ENCODE measurements around the gene RRP36. TPM values are rescaled to one million over a fixed set of nuclear protein-coding genes. Genes with fewer than 3 reads are reported as not detected.
A peak's percentile ranks its signal among the peaks of the same experiment; 100 is the strongest.

Gene RRP36
- total RNA-seq, 8 experiments from 2014 or later, result 44.1 to 85.0 (median 65.1) TPM

DNA sequence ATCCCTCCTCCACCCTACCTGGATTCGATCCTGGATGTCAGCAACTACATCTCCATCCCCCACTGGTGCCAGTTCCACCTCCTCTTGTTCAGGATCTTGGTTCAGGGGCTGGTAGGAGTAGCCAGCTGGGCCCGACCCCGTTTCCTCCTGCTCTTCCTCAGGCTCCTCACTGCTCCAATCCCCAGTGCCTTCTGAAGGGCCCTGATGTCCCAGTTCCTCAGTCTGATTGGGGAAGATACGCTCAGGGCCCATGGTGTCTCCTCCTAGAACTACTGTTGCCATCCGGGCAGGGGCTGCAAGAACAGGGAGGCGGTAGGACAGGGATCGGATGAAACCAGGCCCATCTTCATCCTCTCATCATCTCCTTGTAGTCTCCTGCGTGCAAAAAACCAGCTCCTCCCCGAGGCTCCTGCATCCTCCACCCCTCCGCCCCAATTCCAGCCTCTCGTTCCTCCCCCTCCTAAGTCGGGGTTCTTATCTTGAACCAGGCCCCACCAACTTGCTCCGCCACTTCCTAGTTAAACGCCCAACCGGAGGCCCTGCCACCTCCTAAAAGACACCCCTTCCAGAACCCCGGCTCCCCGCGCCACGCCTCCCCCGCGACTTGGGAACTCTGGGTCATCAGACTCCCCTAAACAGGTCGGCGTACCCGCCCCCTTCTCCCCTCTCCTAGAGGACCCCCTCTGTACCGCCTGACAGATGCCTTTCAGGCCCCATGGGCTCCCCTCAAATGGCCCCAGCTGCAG lies 8.2 kb upstream of the RRP36 start:
- peak in 3 of 8 experiments; percentile 11 to 36 (median 27) for ATAC-seq (replicated peaks in 6 of 8)
- Histone ChIP-seq H3K4me1 (replicated peaks in 1 of 2) (peaks cover 6 to 11% of the 10 kb centered on the region in 2 donors), H3K4me3 (peak overlapping the region; percentile 59 to 93 (median 70)), H3K27ac (peak overlapping the region; percentile 3 to 67)
- 0 to 25% (median 4%) methylated on average over 1 to 7 of the region's 25 CpGs; no CpG with 5 or more reads in 6 of the 10 experiments for WGBS, 10 experiments
- in situ Hi-C loops (cut with MboI; ENCODE audit: low pct_unique_long_range_greater_than_20kb in 2 of 9, low sequenced_read_pairs in 9 of 9, unreplicated experiment in 9 of 9), result loop anchor here in 1 of 9 experiments (25.0 kb wide), 1 partner anchor 101 kb away; the partner anchor contains the start of gene PTCRA

DNA sequence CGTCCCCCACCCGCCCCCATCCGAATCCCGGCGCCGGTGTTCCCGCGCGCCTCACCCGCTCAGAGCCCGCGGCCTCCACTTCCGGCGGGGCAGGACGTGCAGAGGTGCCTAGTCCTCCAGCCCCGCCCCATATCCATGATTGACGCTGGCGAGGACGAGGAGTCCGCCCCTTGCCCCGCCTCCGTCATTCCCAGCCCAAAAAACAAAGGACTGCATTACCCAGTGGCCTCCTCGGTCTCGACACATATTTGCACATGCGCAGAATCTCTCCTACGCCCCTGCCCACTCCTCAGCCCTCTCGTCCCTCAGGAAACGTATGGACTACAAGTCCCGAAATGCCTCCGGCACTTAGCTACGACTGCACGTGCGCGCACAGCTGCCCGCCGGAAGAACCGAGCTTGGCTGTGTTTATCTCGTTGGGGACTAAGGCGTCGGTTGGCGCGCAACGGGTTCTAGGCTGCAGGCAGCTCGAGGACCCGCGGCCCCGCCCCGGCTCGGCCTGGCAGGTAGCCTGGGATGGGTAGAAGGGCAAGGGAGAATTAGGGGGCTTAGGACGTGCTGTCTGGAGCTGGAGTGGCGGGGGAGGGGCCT lies 7.5 kb upstream of the RRP36 start, which contains the start of the genes KLHDC3 and MEA1:
KLHDC3 (plus strand) TSS at position 407 of the 591 bp plus-strand sequence. CDS start 2,944 bp downstream, outside the sequence.
MEA1 (minus strand) TSS at position 104 of the 591 bp plus-strand sequence. CDS start 133 bp downstream, outside the sequence.
- WGBS, 10 experiments, result 0 to 3% methylated on average over 4 to 13 of the region's 51 CpGs; no CpG with 5 or more reads in 8 of the 10 experiments
- in situ Hi-C loops (cut with MboI; ENCODE audit: low pct_unique_long_range_greater_than_20kb in 2 of 9, low sequenced_read_pairs in 9 of 9, unreplicated experiment in 9 of 9), result loop anchor here in 1 of 9 experiments (25.0 kb wide), 1 partner anchor 102 kb away; the partner anchor contains the start of gene PTCRA

DNA sequence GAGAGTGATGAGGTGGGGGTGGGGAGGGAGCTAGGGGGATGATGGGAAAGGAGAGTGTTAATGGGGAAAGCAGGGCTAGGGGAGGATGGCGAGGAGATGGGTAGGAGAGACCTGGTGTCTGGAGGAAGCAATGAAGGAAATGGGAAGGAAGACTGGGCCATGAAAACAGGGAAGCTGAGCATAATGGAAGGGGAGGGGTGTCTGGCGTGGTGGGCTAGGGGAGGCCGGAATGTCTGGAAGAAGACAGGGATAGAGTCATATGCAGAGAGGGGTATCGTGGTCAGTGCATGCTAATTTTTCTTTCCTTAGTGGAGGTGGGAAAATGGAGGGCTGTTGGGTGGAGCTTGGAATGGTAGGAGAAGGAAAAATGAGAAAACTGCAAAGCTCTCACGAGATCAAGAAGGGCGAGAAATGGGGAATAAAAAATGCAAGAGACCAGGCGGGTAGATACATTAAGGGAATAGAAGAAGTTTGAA lies 7.0 kb upstream of the RRP36 start:
- Histone ChIP-seq H3K27ac (peak overlapping the region; percentile 72 to 74), H3K4me3 (peak overlapping the region; percentile 43 to 93 (median 70)), H3K4me1 (replicated peaks in 1 of 2) (peaks cover 6 to 11% of the 10 kb centered on the region in 2 donors)
- in situ Hi-C loops (cut with MboI; ENCODE audit: low pct_unique_long_range_greater_than_20kb in 2 of 9, low sequenced_read_pairs in 9 of 9, unreplicated experiment in 9 of 9), result loop anchor here in 1 of 9 experiments (25.0 kb wide), 1 partner anchor 102 kb away; the partner anchor contains the start of gene PTCRA
- ATAC-seq (replicated peaks in 6 of 8), result peak in 4 of 8 experiments; percentile 0 to 15 (median 6)
- WGBS, 10 experiments, result 0 to 4% (median 0%) methylated on average over 1 to 6 of the region's 7 CpGs

More for the DNA sequence above, 7.5 kb upstream of the RRP36 start, which contains the start of the genes KLHDC3 and MEA1:
- Histone ChIP-seq H3K4me1 (replicated peaks in 1 of 2) (peaks cover 6 to 11% of the 10 kb centered on the region in 2 donors), H3K4me3 (peak within 1 kb of the TSS; percentile 59 to 93 (median 70)), H3K27ac (peak within 1 kb of the TSS; percentile 72 to 74)
- ATAC-seq (replicated peaks in 6 of 8), result peak; percentile 88 to 96 (median 94)

DNA sequence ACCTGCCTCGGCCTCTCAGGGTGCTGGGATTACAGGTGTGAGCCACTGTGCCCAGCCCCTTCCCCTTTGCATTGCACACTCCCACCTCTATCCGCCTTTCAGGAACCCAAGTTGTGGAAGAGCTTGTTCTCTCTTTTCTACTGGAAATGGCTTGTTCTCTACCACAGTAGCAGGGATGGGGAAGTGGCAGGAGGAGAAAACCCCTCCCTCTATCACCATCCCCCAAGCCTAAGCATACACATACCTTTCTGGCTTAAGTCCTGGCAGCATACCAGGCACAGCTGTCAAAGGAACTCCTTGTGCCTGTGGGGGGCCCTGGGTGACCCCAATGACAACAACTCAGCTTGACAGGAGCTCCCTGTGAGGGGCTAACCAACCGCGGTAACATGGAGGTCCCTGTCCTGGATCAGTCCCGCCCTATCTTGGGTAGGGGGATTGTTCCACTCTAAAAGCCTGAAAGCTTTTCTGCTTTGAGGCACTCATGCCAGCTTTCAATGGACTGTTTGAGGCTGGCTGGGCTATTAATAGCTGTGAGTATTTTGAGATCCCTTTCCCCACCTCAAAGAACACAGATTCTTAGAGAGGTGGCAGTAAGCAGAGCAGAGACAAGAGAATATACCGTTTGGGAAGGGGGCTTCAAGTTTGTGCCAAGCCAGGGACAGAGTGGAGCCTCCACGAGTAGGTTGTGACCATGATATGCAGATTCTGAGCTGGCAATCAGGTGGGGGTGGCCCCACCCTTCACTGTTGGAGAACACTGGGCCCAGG lies 5.1 kb upstream of the RRP36 start:
- ATAC-seq (replicated peaks in 6 of 8), result no peak
- in situ Hi-C loops (cut with MboI; ENCODE audit: low pct_unique_long_range_greater_than_20kb in 2 of 9, low sequenced_read_pairs in 9 of 9, unreplicated experiment in 9 of 9), result loop anchor here in 1 of 9 experiments (25.0 kb wide), 1 partner anchor 104 kb away; the partner anchor contains the start of gene PTCRA
- Histone ChIP-seq H3K4me1 (replicated peaks in 1 of 2) (peaks cover 15 to 18% of the 10 kb centered on the region in 2 donors), H3K4me3 (no peak overlapping the region), H3K27ac (no peak overlapping the region)
- WGBS, 10 experiments, result 33 to 100% (median 93%) methylated on average over 1 to 4 of the region's 7 CpGs; no CpG with 5 or more reads in 3 of the 10 experiments

DNA sequence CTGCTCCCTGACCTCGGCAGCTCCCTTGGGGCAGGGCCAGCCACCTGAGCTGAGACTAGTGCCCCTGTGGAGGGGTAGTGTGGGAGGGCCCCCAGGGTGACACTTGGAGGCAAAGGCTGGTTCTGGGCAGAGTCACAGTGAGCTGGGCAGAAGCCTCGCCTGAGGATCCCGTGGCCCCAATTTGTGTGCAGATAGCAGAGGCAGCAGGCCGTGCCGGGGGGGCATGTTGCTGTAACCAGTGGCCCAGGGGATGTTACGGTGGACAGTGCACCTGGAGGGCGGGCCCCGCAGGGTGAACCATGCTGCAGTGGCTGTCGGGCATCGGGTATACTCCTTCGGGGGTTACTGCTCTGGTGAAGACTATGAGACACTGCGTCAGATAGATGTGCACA lies 4.5 kb upstream of the RRP36 start:
- in situ Hi-C loops (cut with MboI; ENCODE audit: low pct_unique_long_range_greater_than_20kb in 2 of 9, low sequenced_read_pairs in 9 of 9, unreplicated experiment in 9 of 9), result loop anchor here in 1 of 9 experiments (25.0 kb wide), 1 partner anchor 105 kb away; the partner anchor contains the start of gene PTCRA
- H3K4me3 ChIP-seq, result no peak overlapping the region
- ATAC-seq (replicated peaks in 6 of 8), result no peak
- no peak overlapping the region for H3K27ac ChIP-seq
- 80 to 100% (median 100%) methylated on average over 1 to 3 of the region's 12 CpGs; no CpG with 5 or more reads in 4 of the 10 experiments for WGBS, 10 experiments
- peaks cover 15 to 18% of the 10 kb centered on the region in 2 donors for H3K4me1 ChIP-seq (replicated peaks in 1 of 2)

DNA sequence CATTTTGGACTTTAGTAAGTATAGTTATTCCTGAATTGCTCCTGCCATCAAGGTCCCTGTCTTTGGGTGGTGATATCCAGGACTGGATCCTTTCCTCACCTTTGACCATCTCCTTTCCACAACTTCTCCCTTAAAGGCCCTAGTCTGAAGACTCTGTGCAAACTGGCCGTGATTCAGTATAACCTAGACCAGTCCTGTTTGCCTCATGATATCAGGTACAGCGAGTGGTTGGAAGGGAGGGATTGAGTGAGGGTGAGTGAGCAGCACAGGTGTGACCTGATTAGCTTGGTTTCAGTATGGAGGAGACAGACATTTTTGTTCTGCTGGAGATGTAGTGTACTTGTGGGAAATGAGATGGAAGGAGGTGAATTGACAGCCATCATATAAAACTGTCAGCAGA lies 2.3 kb upstream of the RRP36 start:
- H3K4me1 ChIP-seq (replicated peaks in 1 of 2), result peaks cover 19 to 22% of the 10 kb centered on the region in 2 donors
- no peak overlapping the region for H3K27ac ChIP-seq
- H3K4me3 ChIP-seq, result no peak overlapping the region
- in situ Hi-C loops (cut with MboI; ENCODE audit: low pct_unique_long_range_greater_than_20kb in 2 of 9, low sequenced_read_pairs in 9 of 9, unreplicated experiment in 9 of 9), result loop anchor here in 1 of 9 experiments (25.0 kb wide), 1 partner anchor 107 kb away; the partner anchor contains the start of gene PTCRA
- ATAC-seq (replicated peaks in 6 of 8), result no peak
- 83 to 100% (median 100%) methylated on average over 1 to 2 of the region's 2 CpGs; no CpG with 5 or more reads in 2 of the 10 experiments for WGBS, 10 experiments

DNA sequence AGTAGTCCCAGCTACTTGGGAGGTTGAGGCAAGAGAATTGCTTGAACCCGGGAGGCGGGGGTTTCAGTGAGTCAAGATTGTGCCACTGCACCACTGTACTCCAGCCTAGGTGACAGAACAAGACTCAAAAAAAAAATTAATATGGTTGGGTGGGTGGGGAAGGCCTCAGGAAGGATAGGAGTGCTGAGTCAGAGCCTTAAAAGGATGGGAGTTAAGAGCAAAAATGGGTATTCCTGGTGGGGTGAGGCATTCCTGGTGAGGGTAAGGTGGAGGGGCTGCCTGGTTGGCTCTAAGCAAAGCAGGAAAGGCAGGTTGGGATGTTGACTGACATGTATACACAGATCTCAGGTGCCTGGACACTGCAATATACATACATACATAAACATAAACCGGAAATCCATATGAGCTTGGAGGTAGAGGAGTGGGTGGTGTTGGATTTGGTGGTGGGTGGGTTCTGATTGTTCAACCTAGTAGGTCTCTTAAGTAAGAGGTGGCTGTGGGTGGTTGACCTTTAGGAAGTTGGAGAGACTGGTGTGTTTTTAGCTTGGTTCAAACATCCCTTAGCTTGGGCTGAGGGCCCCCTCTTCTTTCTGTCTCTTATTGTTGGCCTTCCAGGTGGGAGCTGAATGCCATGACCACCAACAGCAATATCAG lies 1.2 kb upstream of the RRP36 start:
- ATAC-seq (replicated peaks in 6 of 8), result no peak
- Histone ChIP-seq H3K4me1 (replicated peaks in 1 of 2) (peaks cover 17 to 19% of the 10 kb centered on the region in 2 donors), H3K27ac (no peak overlapping the region), H3K4me3 (no peak overlapping the region)
- 83 to 100% (median 100%) methylated on average over 1 to 3 of the region's 3 CpGs; no CpG with 5 or more reads in 4 of the 10 experiments for WGBS, 10 experiments
- in situ Hi-C loops (cut with MboI; ENCODE audit: low pct_unique_long_range_greater_than_20kb in 2 of 9, low sequenced_read_pairs in 9 of 9, unreplicated experiment in 9 of 9), result loop anchor here in 1 of 9 experiments (25.0 kb wide), 1 partner anchor 108 kb away; the partner anchor contains the start of gene PTCRA

DNA sequence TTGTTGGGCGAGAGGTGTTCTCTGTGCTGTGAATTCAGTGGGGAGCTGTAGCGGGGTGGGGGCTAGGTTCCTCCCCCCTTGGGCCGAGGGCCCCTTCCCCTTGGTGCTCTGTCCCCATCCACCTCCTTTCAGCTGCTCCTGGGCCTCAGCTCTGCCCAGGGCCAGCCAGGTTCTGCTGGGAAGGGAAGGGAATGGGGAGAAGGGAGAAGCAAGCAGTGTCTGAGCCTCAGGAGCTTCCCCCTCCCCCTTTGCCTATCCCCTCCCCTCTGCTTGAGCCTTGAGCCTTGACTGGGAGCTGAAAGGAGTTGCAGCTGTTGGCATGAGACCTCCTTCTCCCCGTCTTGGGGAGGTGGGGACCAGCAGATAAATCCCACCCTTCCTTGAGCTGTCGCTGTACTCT lies 576 bp upstream of the RRP36 start:
- H3K27ac ChIP-seq, result peak overlapping the region; percentile 88 to 91
- 10 to 100% methylated on average over 1 to 2 of the region's 5 CpGs; no CpG with 5 or more reads in 8 of the 10 experiments for WGBS, 10 experiments
- H3K4me3 ChIP-seq, result peak overlapping the region; percentile 51 to 95 (median 76)
- H3K4me1 ChIP-seq (replicated peaks in 1 of 2), result peaks cover 15 to 19% of the 10 kb centered on the region in 2 donors
- in situ Hi-C loops (cut with MboI; ENCODE audit: low pct_unique_long_range_greater_than_20kb in 2 of 9, low sequenced_read_pairs in 9 of 9, unreplicated experiment in 9 of 9), result loop anchor here in 1 of 9 experiments (25.0 kb wide), 1 partner anchor 109 kb away; the partner anchor contains the start of gene PTCRA
- ATAC-seq (replicated peaks in 6 of 8), result peak; percentile 12 to 64 (median 52)

DNA sequence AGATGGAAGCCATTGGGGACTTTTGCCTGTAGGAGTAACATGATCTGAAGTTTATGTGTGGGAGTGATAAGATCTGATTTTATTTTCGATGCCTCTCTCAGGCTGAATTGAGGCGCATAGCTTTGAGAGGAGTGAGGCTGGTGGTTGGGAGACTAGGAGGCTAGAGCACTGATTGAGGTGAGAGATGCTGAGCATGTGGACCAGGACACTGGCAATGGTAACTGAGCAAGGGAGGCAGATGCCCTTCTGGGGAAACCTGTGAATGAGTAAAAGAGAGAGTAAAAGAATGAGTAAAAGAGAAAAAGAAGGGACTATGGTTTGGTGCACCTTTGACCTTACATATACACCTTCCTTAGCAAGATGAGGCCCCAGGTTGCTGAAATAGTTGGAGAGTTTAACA lies 3.0 kb downstream of the RRP36 start:
- in situ Hi-C loops (cut with MboI; ENCODE audit: low pct_unique_long_range_greater_than_20kb in 2 of 9, low sequenced_read_pairs in 9 of 9, unreplicated experiment in 9 of 9), result loop anchor here in 1 of 9 experiments (25.0 kb wide), 1 partner anchor 112 kb away; the partner anchor contains the start of gene PTCRA
- Histone ChIP-seq H3K27ac (no peak overlapping the region), H3K4me3 (no peak overlapping the region), H3K4me1 (replicated peaks in 1 of 2) (peaks cover 15 to 19% of the 10 kb centered on the region in 2 donors)
- 71 to 100% (median 90%) methylated on average over 1 to 2 of the region's 2 CpGs; no CpG with 5 or more reads in 1 of the 10 experiments for WGBS, 10 experiments
- ATAC-seq (replicated peaks in 6 of 8), result no peak

DNA sequence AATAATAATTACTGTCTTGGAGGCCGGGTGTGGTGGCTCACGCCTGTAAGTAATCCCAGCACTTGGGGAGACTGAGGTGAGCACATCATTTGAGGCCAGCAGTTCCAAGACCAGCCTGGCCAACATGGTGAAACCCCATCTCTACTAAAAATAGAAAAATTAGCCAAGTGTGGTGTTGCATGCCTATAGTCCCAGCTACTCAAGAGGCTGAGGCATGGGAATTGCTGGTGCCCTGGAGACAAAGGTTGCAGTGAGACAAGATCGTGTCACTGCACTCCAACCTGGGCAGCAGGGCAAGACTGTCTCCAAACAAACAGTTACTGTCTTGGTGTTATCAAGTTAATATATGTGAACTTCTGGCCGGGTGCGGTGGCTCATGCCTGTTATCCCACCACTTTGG lies 4.9 kb downstream of the RRP36 start:
- Histone ChIP-seq H3K27ac (no peak overlapping the region), H3K4me3 (no peak overlapping the region), H3K4me1 (replicated peaks in 1 of 2) (peaks cover 9 to 10% of the 10 kb centered on the region in 2 donors)
- 67 to 100% (median 91%) methylated on average over 1 to 3 of the region's 5 CpGs; no CpG with 5 or more reads in 2 of the 10 experiments for WGBS, 10 experiments
- ATAC-seq (replicated peaks in 6 of 8), result no peak
- in situ Hi-C loops (cut with MboI; ENCODE audit: low pct_unique_long_range_greater_than_20kb in 2 of 9, low sequenced_read_pairs in 9 of 9, unreplicated experiment in 9 of 9), result no loop called here

DNA sequence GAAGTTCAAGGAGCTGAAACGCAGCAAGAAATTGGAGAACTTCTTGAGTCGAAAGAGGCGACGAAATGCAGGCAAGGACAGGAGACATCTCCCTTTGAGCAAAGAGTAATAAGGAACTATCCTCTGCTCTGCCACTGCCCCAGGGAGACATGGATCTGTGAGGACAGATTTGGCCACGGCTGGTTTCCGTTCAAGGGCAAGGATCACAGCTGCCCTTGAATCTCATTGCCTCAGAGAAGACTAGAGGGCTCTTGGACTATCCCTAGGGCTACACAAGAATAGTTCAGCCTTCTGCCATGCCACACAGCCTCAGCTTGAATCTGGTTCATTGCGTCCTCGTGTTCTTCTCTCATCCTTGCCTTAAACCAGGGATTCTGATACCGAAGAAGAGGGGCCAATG lies 7.7 kb downstream of the RRP36 start:
- H3K4me1 ChIP-seq (replicated peaks in 1 of 2), result no peaks in the 10 kb centered on the region
- 84 to 100% (median 95%) methylated on average over 1 to 9 of the region's 9 CpGs; no CpG with 5 or more reads in 4 of the 10 experiments for WGBS, 10 experiments
- in situ Hi-C loops (cut with MboI; ENCODE audit: low pct_unique_long_range_greater_than_20kb in 2 of 9, low sequenced_read_pairs in 9 of 9, unreplicated experiment in 9 of 9), result no loop called here
- H3K4me3 ChIP-seq, result no peak overlapping the region
- no peak overlapping the region for H3K27ac ChIP-seq
- no peak for ATAC-seq (replicated peaks in 6 of 8)
